Measurements from ENCODE around the gene HRH1. TPM values are rescaled to one million over a fixed set of nuclear protein-coding genes. Genes with fewer than 3 reads are reported as not detected.

Gene HRH1
- total and polyA plus RNA-seq, 11 donors = 0.40 to 4.3 (median 1.3) TPM

DNA sequence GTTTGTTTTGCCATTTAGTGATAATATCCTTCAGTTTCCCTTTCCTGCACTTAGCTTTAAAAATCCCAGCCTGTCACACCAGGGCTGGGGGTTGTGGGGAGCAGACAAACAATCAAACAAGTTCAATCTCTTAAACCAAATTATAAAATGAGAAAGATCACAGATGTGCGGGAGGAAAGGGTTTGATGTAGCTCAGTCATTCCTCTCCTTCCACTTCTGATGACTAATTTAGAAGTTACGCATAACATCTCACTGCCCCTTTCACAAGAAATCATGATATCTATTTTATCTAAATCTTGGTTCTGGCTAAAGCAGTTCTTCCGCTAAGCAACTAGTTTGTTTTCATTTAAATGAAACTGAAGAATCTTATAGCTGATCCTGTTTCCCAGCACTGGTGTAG, 83.8 kb downstream of the HRH1 start:
- TF ChIP-seq, protein P1, sequence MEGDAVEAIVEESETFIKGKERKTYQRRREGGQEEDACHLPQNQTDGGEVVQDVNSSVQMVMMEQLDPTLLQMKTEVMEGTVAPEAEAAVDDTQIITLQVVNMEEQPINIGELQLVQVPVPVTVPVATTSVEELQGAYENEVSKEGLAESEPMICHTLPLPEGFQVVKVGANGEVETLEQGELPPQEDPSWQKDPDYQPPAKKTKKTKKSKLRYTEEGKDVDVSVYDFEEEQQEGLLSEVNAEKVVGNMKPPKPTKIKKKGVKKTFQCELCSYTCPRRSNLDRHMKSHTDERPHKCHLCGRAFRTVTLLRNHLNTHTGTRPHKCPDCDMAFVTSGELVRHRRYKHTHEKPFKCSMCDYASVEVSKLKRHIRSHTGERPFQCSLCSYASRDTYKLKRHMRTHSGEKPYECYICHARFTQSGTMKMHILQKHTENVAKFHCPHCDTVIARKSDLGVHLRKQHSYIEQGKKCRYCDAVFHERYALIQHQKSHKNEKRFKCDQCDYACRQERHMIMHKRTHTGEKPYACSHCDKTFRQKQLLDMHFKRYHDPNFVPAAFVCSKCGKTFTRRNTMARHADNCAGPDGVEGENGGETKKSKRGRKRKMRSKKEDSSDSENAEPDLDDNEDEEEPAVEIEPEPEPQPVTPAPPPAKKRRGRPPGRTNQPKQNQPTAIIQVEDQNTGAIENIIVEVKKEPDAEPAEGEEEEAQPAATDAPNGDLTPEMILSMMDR (IDR thresholded peaks at IDR 0.05) = no peak
- no peak for TF ChIP-seq POLR2A (IDR thresholded peaks at IDR 0.05)
- Histone ChIP-seq H3K4me1 (no peaks in the 10 kb centered on the region), H3K9me3 (peaks cover 0 to 9% (median 0%) of the 10 kb centered on the region in 12 donors), H3K36me3 (no peaks in the 10 kb centered on the region), H3K27ac (no peak overlapping the region), H3K4me3 (no peak overlapping the region), H3K27me3 (peaks cover 0 to 14% (median 0%) of the 10 kb centered on the region in 9 donors)
- DNase-seq (no peak), ATAC-seq (no peak)
- intact Hi-C loops (cut with DNase I) = loop anchor here in 6 of 10 donors (2.0 to 10.0 kb wide), 4 partner anchors 94 to 99 kb away; no protein-coding TSS in a partner anchor
- 73 to 90% (median 78%) methylated on average over 3 of the region's 3 CpGs for WGBS, 4 donors

DNA sequence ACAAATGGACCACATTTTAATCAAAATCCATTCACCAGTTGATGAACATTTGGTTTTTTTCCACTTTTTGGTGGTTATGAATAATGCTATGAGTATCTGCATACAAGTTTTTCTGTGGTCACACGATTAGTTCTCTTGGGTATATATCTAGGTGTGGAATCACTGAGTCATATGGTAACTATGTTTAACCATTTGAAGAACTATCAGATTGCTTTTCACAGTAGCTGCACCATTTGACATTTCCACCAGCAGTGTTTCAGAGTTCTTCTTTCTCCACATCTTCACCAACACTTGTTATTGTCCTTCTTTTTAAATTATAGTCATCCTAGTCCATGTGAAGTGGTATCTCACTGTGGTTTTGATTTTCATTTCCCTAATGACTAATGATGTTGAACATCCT, 84.6 kb downstream of the HRH1 start:
- no peaks in the 10 kb centered on the region for H3K4me1 ChIP-seq
- intact Hi-C loops (cut with DNase I) = loop anchor here in 6 of 10 donors (2.0 to 10.0 kb wide), 4 partner anchors 93 to 98 kb away; no protein-coding TSS in a partner anchor
- WGBS, 4 donors = 73 to 80% (median 75%) methylated on average over 1 of the region's 1 CpG
- peaks cover 0 to 9% (median 0%) of the 10 kb centered on the region in 9 donors for H3K27me3 ChIP-seq
- H3K9me3 ChIP-seq = peaks cover 0 to 9% (median 0%) of the 10 kb centered on the region in 12 donors
- no peaks in the 10 kb centered on the region for H3K36me3 ChIP-seq
- ATAC-seq = no peak
- DNase-seq = no peak
- no peak overlapping the region for H3K4me3 ChIP-seq
- TF ChIP-seq, protein P1 (IDR thresholded peaks at IDR 0.05) = no peak
- no peak for TF ChIP-seq POLR2A (IDR thresholded peaks at IDR 0.05)
- no peak overlapping the region for H3K27ac ChIP-seq

- intact Hi-C loops (cut with DNase I) = loop anchor here in 7 of 10 donors (2.0 to 10.0 kb wide), 4 partner anchors 93 to 98 kb away; no protein-coding TSS in a partner anchor
- Histone ChIP-seq H3K36me3 (no peaks in the 10 kb centered on the region), H3K9me3 (peaks cover 0 to 9% (median 0%) of the 10 kb centered on the region in 12 donors), H3K27me3 (peaks cover 0 to 9% (median 0%) of the 10 kb centered on the region in 9 donors), H3K27ac (no peak overlapping the region), H3K4me3 (no peak overlapping the region), H3K4me1 (no peaks in the 10 kb centered on the region)
- DNase-seq (no peak), ATAC-seq (no peak)
- 47 to 75% (median 59%) methylated on average over 1 of the region's 1 CpG for WGBS, 4 donors
- TF ChIP-seq, protein P1 (IDR thresholded peaks at IDR 0.05) = no peak
- TF ChIP-seq POLR2A (IDR thresholded peaks at IDR 0.05) = no peak
Measured at GRCh38 chr3:11239796-11240195, 85.5 kb downstream of the HRH1 start.

GRCh38 chr3:11240496-11240895, 86.2 kb downstream of the HRH1 start:
- WGBS, 4 donors = 84 to 97% (median 93%) methylated on average over 1 of the region's 1 CpG
- Histone ChIP-seq H3K4me1 (no peaks in the 10 kb centered on the region), H3K9me3 (peaks cover 0 to 9% (median 0%) of the 10 kb centered on the region in 12 donors), H3K36me3 (no peaks in the 10 kb centered on the region), H3K4me3 (no peak overlapping the region), H3K27ac (no peak overlapping the region), H3K27me3 (peaks cover 0 to 6% (median 0%) of the 10 kb centered on the region in 9 donors)
- intact Hi-C loops (cut with DNase I) = loop anchor here in 1 of 10 donors (5.0 kb wide), 1 partner anchor 92 kb away; no protein-coding TSS in a partner anchor
- TF ChIP-seq POLR2A (IDR thresholded peaks at IDR 0.05) = no peak
- TF ChIP-seq, protein P1 (IDR thresholded peaks at IDR 0.05) = no peak
- DNase-seq = no peak
- peak in 1 of 4 donors; percentile 42 for ATAC-seq

All from heart left ventricle (tissue), 16 donors.